GM12878 (cell line): ENCODE measurements around the gene WDR59. TPM values are rescaled to one million over a fixed set of nuclear protein-coding genes. Genes with fewer than 3 reads are reported as not detected.

Source experiments
- BCL11A ChIP-seq: IDR thresholded peaks from 2 replicates; pipeline ENCODE4 v1.6.1; 2011; ENCODE audit warnings: low read depth, low read length
- BCL3 ChIP-seq: IDR thresholded peaks from 2 replicates; pipeline ENCODE4 v1.6.1; 2011; ENCODE audit warnings: borderline replicate concordance, low read depth, mild to moderate bottlenecking, moderate library complexity, low read length; ENCODE audit not compliant: insufficient read depth, poor library complexity, severe bottlenecking
- BHLHE40 ChIP-seq, 2 experiments: fragments of 450-650 bp in 1 of 2; IDR thresholded peaks; 2 replicates each; pipeline ENCODE4 v1.6.1; 2011 to 2017; ENCODE audit warnings: low read depth in 2 of 2, borderline replicate concordance in 1 of 2, improper control_type of control experiment in 1 of 2, low read length in 1 of 2, mild to moderate bottlenecking in 1 of 2
- CHD1 ChIP-seq: IDR thresholded peaks from 2 replicates; pipeline ENCODE4 v1.6.1; 2012; ENCODE audit warnings: low read depth, low read length, improper control_type of control experiment
- CHD2 ChIP-seq: IDR thresholded peaks from 2 replicates; pipeline ENCODE4 v1.6.1; 2011; ENCODE audit warnings: low read depth, low read length, improper control_type of control experiment, borderline replicate concordance
- CTCF ChIP-seq, 3 experiments: IDR thresholded peaks in 2 of 3; conservative IDR thresholded peaks in 1 of 3; 2 replicates each; pipeline ENCODE4 v1.5.1; 2011; ENCODE audit warnings: low read depth in 3 of 3, low read length in 3 of 3, mild to moderate bottlenecking in 3 of 3, control low read depth in 2 of 3, moderate library complexity in 2 of 3, inconsistent platforms in 1 of 3, mixed read lengths in 1 of 3; ENCODE audit not compliant: control insufficient read depth in 2 of 3, insufficient read depth in 1 of 3; ENCODE audit errors: extremely low read depth in 1 of 3
- E2F8 ChIP-seq: fragments of 450-650 bp; IDR thresholded peaks from 2 replicates; pipeline ENCODE4 v1.6.1; 2018; ENCODE audit warnings: mild to moderate bottlenecking, low read depth, moderate library complexity; ENCODE audit not compliant: partially characterized antibody
- HCFC1 ChIP-seq: fragments of 150-350 bp; IDR thresholded peaks from 2 replicates; pipeline ENCODE4 v1.6.1; 2014; ENCODE audit warnings: low read length
- MTA3 ChIP-seq: IDR thresholded peaks from 2 replicates; pipeline ENCODE4 v1.6.1; 2012; ENCODE audit warnings: low read length, inconsistent platforms, borderline replicate concordance
- NKRF ChIP-seq: fragments of 450-650 bp; conservative IDR thresholded peaks from 2 replicates; pipeline ENCODE4 v1.6.1; 2017; ENCODE audit warnings: mild to moderate bottlenecking, moderate library complexity
- NR2C2 ChIP-seq: IDR thresholded peaks from 2 replicates; pipeline ENCODE4 v1.6.1; 2011; ENCODE audit warnings: borderline replicate concordance, low read depth; ENCODE audit not compliant: control insufficient read depth, insufficient read length
- POU2F2 ChIP-seq: IDR thresholded peaks from 3 replicates; pipeline ENCODE4 v1.6.1; 2011; ENCODE audit warnings: low read depth, mild to moderate bottlenecking, low read length, borderline replicate concordance
- RAD21 ChIP-seq: IDR thresholded peaks from 2 replicates; pipeline ENCODE4 v1.6.1; 2011; ENCODE audit warnings: mild to moderate bottlenecking, low read depth, low read length, moderate library complexity; ENCODE audit not compliant: insufficient read depth
- RAD51 ChIP-seq: fragments of 450-650 bp; IDR thresholded peaks from 2 replicates; pipeline ENCODE4 v1.6.1; 2016; ENCODE audit warnings: moderate library complexity, mild to moderate bottlenecking, inconsistent platforms
- RUNX3 ChIP-seq: IDR thresholded peaks from 2 replicates; pipeline ENCODE4 v1.6.1; 2012; ENCODE audit warnings: low read length, inconsistent platforms
- SREBF2 ChIP-seq: IDR thresholded peaks from 2 replicates; pipeline ENCODE4 v1.6.1; 2012; ENCODE audit warnings: mild to moderate bottlenecking, low read length
- STAT1 ChIP-seq: fragments of 450-650 bp; conservative IDR thresholded peaks from 2 replicates; pipeline ENCODE4 v1.6.1; 2014; ENCODE audit warnings: antibody characterized with exemption, mild to moderate bottlenecking
- STAT3 ChIP-seq: IDR thresholded peaks from 2 replicates; pipeline ENCODE4 v1.6.1; 2011; ENCODE audit warnings: low read depth, low read length, improper control_type of control experiment
- TCF7 ChIP-seq: IDR thresholded peaks from 2 replicates; pipeline ENCODE4 v1.6.1; 2014; ENCODE audit warnings: antibody characterized with exemption, borderline replicate concordance
- polyA plus RNA-seq, 11 experiments: library from polyadenylated mRNA; depleted of rRNA in 4 of 11; unstranded in 6 of 11; stranded (reverse) in 5 of 11; fragments of >200 nt; fragmentation: Nextera tagmentation in 4 of 11; fragmentation: Illumina TruSeq in 1 of 11; extraction: Ambion mirVana in 4 of 11; extraction: Trizol in 1 of 11; gene quantifications; 1 replicate in 1 of 11; 2 replicates in 10 of 11; pipeline versions ENCODE4 v1.2.1 to v1.2.3, GENCODE V29; 2011 to 2016; ENCODE audit warnings: inconsistent platforms in 2 of 11, missing spikeins in 2 of 11, low read depth in 1 of 11
- total RNA-seq, 4 experiments: library from RNA; depleted of rRNA in 3 of 4; stranded (reverse); fragments of >200 nt in 3 of 4; fragmentation: Illumina TruSeq in 1 of 4; extraction: Trizol in 1 of 4; gene quantifications; 2 replicates each; pipeline versions ENCODE4 v1.2.1 to v1.2.3, GENCODE V29; 2013 to 2021
- TF ChIP-seq, protein P1 (sequence below): IDR thresholded peaks from 2 replicates; pipeline ENCODE4 v1.6.1; 2011; ENCODE audit warnings: mild to moderate bottlenecking, low read depth, low read length, moderate library complexity; ENCODE audit not compliant: insufficient replicate concordance

Gene WDR59
- total and polyA plus RNA-seq, 10 of the 15 experiments (the other 5 are each of a cell fraction or from before 2014, with no cell fraction given), result 9.7 to 78.4 (median 24.5) TPM

DNA sequence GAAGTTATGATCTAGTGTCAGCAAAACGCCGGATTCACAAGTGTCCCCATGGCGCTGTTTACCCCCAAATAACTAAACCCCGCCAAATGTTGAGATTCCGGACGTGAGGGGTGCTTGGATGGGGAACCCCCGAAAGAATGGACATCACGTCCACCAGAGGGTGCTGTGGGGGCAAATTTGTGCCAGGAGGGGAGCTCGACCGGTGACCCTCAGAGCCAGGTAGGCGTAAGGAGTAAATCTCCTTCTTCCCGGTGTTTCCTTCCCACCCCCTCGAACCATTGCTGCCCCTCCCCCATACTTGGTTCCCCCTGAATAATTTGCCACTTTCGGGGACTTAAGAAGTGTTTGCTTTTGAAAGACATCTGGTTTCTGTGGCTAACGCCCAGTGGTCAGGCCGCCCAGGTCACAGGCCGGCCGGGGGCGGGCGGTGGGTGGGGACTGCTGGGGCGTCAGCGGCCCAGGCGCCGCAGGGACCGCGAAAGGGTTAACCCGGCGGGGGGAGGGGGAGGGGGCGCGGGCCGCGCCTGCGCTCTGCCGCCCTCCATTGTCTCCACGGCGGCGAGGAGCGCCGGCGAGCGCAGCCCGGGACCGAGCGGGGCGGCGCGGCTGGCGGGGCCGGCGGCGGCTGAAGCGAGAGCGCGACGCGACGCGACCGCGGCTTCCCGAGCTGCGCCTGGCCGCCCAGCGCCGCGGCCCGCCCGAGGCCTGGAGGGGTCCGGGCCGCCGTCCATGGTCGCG, 13.7 kb upstream of the WDR59 start, which contains the start of gene ZNRF1 (continued):
- TF ChIP-seq NKRF (no peak), CTCF (IDR thresholded peaks at IDR 0.05 in 2 of 3, conservative IDR thresholded peaks at IDR 0.05 in 1 of 3; ENCODE audit: control insufficient read depth in 2 of 3, extremely low read depth in 1 of 3, insufficient read depth in 1 of 3, low read depth in 3 of 3, low read length in 3 of 3) (peak; percentile 60 to 72 (median 62); a peak in 5 of 6 replicates), BHLHE40 (IDR thresholded peaks at IDR 0.05; ENCODE audit: borderline replicate concordance in 1 of 2, low read depth in 2 of 2, low read length in 1 of 2) (peak; percentile 62 to 69; a peak in 3 of 4 replicates), HCFC1 (no peak), TCF7 (peak; percentile 75; the same call in 1 of the 2 replicates), RUNX3 (peak; percentile 95), POU2F2 (no peak), RAD21 (peak; percentile 86), BCL11A (no peak; the same call in 1 of the 2 replicates), CHD2 (0 out of 2 replicates have a peak, but pooled peaks have one; percentile 51), SREBF2 (no peak), NR2C2 (no peak), RAD51 (no peak), MTA3 (no peak), STAT3 (no peak), E2F8 (peak; percentile 39), STAT1 (no peak), BCL3 (peak; percentile 68), CHD1 (peak; percentile 64; the same call in 1 of the 2 replicates)
- TF ChIP-seq, protein P1, sequence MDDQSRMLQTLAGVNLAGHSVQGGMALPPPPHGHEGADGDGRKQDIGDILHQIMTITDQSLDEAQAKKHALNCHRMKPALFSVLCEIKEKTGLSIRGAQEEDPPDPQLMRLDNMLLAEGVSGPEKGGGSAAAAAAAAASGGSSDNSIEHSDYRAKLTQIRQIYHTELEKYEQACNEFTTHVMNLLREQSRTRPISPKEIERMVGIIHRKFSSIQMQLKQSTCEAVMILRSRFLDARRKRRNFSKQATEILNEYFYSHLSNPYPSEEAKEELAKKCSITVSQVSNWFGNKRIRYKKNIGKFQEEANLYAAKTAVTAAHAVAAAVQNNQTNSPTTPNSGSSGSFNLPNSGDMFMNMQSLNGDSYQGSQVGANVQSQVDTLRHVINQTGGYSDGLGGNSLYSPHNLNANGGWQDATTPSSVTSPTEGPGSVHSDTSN, result no peak
